Transverse colon (tissue), 4 donors: ENCODE data around the gene LYSET. TPM values are rescaled to one million over a fixed set of nuclear protein-coding genes. Genes with fewer than 3 reads are reported as not detected.
"Not testable (repeated sequence)": the region's sequence is repeated elsewhere in the genome, so short reads cannot be mapped to it uniquely, and the experiment has no call there.

Experiments
- DNase-seq: peaks from one replicate; pipeline ENCODE4 v3.0.0-alpha.2; 2019
- H3K27ac ChIP-seq, 4 donors: fragments of 200-600 bp; sonication (generic); 2 replicates each; pipeline ENCODE4 v1.5.1; 2016 to 2018; ENCODE audit warnings: inconsistent platforms in 4 of 4
- H3K27me3 ChIP-seq: fragments of 200-600 bp; sonication (generic); 2 replicates; pipeline ENCODE4 v1.5.1; 2017; ENCODE audit warnings: inconsistent platforms
- H3K36me3 ChIP-seq, 4 donors: fragments of 200-600 bp; sonication (generic); 2 replicates each; pipeline ENCODE4 v1.5.1; 2017 to 2019; ENCODE audit warnings: inconsistent platforms in 4 of 4
- H3K4me1 ChIP-seq, 4 donors: fragments of 200-600 bp; sonication (generic); 2 replicates each; pipeline ENCODE4 v1.5.1; 2017 to 2020; ENCODE audit warnings: inconsistent platforms in 4 of 4
- H3K4me3 ChIP-seq, 4 donors: fragments of 200-600 bp; sonication (generic); 1 replicate in 1 of 4; 2 replicates in 3 of 4; pipeline versions ENCODE4 v1.5.1 to v1.6.1; 2017 to 2019; ENCODE audit warnings: inconsistent platforms in 4 of 4
- H3K9me3 ChIP-seq, 2 donors: fragments of 200-600 bp; sonication (generic); 2 replicates each; pipeline ENCODE4 v1.5.1; 2017 to 2019; ENCODE audit warnings: inconsistent platforms in 2 of 2
- CTCF ChIP-seq, 5 experiments: fragments of 200-600 bp in 3 of 5; fragments of 450-650 bp in 2 of 5; sonication (generic) in 3 of 5; IDR thresholded peaks; 1 replicate in 2 of 5; 2 replicates in 3 of 5; pipeline ENCODE4 v1.5.1; 2016 to 2017; ENCODE audit warnings: antibody characterized with exemption in 5 of 5, inconsistent platforms in 3 of 5, mild to moderate bottlenecking in 2 of 5, moderate library complexity in 1 of 5
- EP300 ChIP-seq: sonication (generic); formaldehyde crosslinking; IDR thresholded peaks from one replicate; pipeline ENCODE4 v1.6.1; 2017; ENCODE audit warnings: antibody characterized with exemption, low read depth
- POLR2A ChIP-seq: fragments of 450-650 bp; IDR thresholded peaks from one replicate; pipeline ENCODE4 v1.6.1; 2016; ENCODE audit warnings: antibody characterized with exemption, mild to moderate bottlenecking, moderate library complexity
- POLR2AphosphoS5 ChIP-seq, 3 donors: sonication (generic); formaldehyde crosslinking; IDR thresholded peaks; one replicate each; pipeline ENCODE4 v1.6.1; 2016; ENCODE audit warnings: antibody characterized with exemption in 3 of 3
- WGBS, 2 donors: methylation state at CpG; one replicate each; pipeline ENCODE4 v1.1.5; 2018; ENCODE audit warnings: low coverage in 1 of 2; 5-methylcytosine and 5-hydroxymethylcytosine counted together
- in situ Hi-C, 4 donors: fragments of 200-750 bp; cut with MboI; loops; one replicate each; pipeline versions ENCODE4 v1.15.0 to v1.15.1; 2017; ENCODE audit warnings: low sequenced_read_pairs in 3 of 4, low pct_ligation_motif_present in 1 of 4, low pct_unique_long_range_greater_than_20kb in 1 of 4
- intact Hi-C: fragments of 100-400 bp; cut with DNase I; formaldehyde crosslinking; loops from one replicate; pipeline ENCODE4 v1.15.1; 2023; ENCODE audit warnings: low total_unique reads
- total RNA-seq, 4 donors: library from RNA; depleted of rRNA; stranded (reverse); fragments of >200 nt; gene quantifications; one replicate each; pipeline ENCODE4 v1.1.0, GENCODE V29; 2016

Gene LYSET
- total RNA-seq, 4 donors from 2014 or later: 3.7 to 21.7 (median 9.1) TPM; not detected in 1

DNA sequence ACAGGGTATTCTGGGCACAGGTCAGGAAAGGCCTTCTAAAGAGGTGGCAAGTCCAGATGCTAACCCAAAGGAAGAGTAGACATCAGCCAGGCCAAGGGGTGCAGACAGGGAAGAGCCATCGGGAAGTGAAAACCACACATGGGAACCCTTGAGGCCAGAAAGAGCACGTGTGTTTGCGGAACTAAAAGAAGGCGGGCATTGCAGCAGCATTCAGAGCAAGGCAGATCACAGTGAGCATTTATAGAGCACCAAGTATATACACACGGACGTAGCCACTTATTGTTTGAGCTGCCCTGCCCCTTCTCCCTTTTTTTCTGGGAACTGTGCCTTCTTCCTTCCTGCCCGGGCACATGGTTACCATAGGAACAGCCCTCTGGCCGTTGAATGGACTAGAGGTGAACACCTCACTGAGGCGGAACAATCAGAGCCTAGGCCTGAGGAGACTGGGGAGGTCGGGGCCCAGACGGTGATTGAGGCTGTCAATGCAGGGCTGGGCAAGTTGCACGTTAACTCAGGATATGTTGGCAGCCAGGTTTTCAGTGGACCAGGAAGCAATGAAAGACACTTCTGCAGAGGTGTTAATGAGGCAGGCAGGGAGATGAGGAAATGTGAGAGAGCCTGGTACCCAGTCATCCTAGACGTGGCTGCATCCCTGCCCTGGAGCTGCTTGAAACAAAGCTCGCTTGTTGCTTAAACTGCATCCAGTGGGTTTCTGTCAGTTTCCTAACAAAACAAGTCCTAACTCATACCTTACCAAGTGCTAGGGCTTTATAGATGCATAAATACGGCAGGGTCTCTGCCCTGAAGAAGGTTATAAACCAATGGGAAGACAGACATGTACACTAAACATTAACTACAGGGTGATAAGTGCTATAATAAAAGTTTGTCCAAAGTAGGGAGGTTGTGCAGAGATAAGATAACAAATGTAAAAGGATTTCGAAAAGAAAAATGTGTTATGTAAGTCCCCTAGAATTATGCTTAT is 34.6 kb upstream of the LYSET start:
- Histone ChIP-seq H3K27ac (peak overlapping the region; percentile 29 to 65 (median 38)), H3K27me3 (no peaks in the 10 kb centered on the region), H3K36me3 (no peaks in the 10 kb centered on the region), H3K9me3 (no peaks in the 10 kb centered on the region), H3K4me1 (peaks cover 0 to 14% (median 5%) of the 10 kb centered on the region in 4 donors), H3K4me3 (no peak overlapping the region)
- WGBS, 2 donors: 33 to 39% methylated on average over 6 to 16 of the region's 16 CpGs
- in situ Hi-C loops (no loop called here), intact Hi-C loops (no loop called here)
- TF ChIP-seq POLR2AphosphoS5 (IDR thresholded peaks at IDR 0.05): peak in 1 of 3 donors; percentile 18
- no peak for TF ChIP-seq CTCF (IDR thresholded peaks at IDR 0.05)
- no peak for TF ChIP-seq EP300
- no peak for TF ChIP-seq POLR2A
- peak; percentile 73 for DNase-seq

DNA sequence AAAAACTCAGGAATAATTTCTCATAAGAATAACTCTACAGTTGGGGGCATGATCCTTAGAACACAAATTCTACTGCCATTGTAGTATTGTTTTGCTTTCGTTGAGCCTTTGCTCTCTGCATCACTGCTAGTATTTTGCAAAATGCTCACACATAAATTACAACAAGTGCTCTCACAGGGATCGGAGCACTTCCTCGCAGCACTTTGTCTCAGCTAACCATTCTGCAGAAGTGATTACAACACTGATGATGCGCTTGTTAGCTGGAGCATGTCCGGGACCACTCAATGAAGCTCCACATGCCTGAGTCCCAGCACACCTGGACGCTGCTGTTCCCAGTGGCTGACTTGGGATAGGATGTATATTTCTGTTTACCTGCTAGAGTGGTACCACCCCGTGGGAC is 32.0 kb upstream of the LYSET start:
- TF ChIP-seq CTCF (IDR thresholded peaks at IDR 0.05) (no peak), POLR2AphosphoS5 (IDR thresholded peaks at IDR 0.05) (no peak), POLR2A (no peak), EP300 (no peak)
- intact Hi-C loops: no loop called here
- no peaks in the 10 kb centered on the region for H3K36me3 ChIP-seq
- H3K27me3 ChIP-seq: no peaks in the 10 kb centered on the region
- no peaks in the 10 kb centered on the region for H3K9me3 ChIP-seq
- peaks cover 0 to 14% (median 5%) of the 10 kb centered on the region in 4 donors for H3K4me1 ChIP-seq
- 79 to 89% methylated on average over 1 to 7 of the region's 7 CpGs for WGBS, 2 donors
- no peak for DNase-seq
- in situ Hi-C loops: no loop called here
- H3K27ac ChIP-seq: no peak overlapping the region
- H3K4me3 ChIP-seq: no peak overlapping the region

- Histone ChIP-seq H3K9me3 (no peaks in the 10 kb centered on the region), H3K4me1 (peaks cover 0 to 10% (median 3%) of the 10 kb centered on the region in 4 donors), H3K27ac (no peak overlapping the region), H3K4me3 (no peak overlapping the region), H3K27me3 (no peaks in the 10 kb centered on the region), H3K36me3 (no peaks in the 10 kb centered on the region)
- no peak for TF ChIP-seq POLR2A
- TF ChIP-seq EP300: no peak
- no peak for TF ChIP-seq CTCF (IDR thresholded peaks at IDR 0.05)
- no peak for TF ChIP-seq POLR2AphosphoS5 (IDR thresholded peaks at IDR 0.05)
- 81 to 100% methylated on average over 2 of the region's 2 CpGs for WGBS, 2 donors
- no peak for DNase-seq
- in situ Hi-C loops (no loop called here), intact Hi-C loops (no loop called here)
Observed at GRCh38 chr14:93155667-93156066, 29.4 kb upstream of the LYSET start.

DNA sequence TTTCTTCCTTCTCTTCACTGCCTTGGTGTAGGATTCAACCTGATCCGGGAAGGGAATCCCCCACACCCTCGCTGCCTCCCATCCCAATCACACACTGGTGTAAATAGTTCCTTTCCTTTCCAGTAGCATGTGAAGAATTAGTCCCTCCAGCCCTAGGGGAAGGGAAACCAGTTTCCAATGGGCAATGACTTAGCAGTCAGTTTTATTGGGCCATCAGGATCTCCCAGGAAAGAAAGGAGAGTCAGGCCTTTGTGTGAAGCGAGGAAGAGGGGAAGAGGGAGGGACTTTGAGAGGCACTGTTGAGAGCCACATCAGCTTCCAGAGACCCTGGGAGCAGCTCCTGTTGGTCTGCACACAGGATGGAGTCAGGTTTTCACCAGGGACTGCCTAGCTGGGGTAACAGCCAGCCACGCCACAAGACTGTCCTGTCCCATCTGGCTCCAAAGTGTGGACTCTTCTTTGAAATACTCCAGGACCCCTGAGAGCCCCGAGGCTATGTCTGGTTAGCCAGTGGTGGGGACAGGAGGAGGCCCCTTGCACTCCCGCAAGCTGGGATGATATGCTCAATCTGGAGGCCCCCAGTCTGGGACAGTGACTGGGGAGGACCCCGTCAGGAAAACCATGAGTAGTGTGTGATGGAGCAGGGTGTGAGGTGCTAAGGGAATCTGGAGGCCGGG is 28.3 kb upstream of the LYSET start:
- no peak overlapping the region for H3K27ac ChIP-seq
- no peaks in the 10 kb centered on the region for H3K27me3 ChIP-seq
- in situ Hi-C loops (no loop called here), intact Hi-C loops (no loop called here)
- 63 to 72% methylated on average over 3 to 8 of the region's 8 CpGs for WGBS, 2 donors
- DNase-seq: no peak
- TF ChIP-seq CTCF (IDR thresholded peaks at IDR 0.05) (no peak), EP300 (no peak), POLR2AphosphoS5 (IDR thresholded peaks at IDR 0.05) (no peak), POLR2A (no peak)
- H3K4me3 ChIP-seq: no peak overlapping the region
- no peaks in the 10 kb centered on the region for H3K36me3 ChIP-seq
- no peaks in the 10 kb centered on the region for H3K9me3 ChIP-seq
- H3K4me1 ChIP-seq: no peaks in the 10 kb centered on the region

DNA sequence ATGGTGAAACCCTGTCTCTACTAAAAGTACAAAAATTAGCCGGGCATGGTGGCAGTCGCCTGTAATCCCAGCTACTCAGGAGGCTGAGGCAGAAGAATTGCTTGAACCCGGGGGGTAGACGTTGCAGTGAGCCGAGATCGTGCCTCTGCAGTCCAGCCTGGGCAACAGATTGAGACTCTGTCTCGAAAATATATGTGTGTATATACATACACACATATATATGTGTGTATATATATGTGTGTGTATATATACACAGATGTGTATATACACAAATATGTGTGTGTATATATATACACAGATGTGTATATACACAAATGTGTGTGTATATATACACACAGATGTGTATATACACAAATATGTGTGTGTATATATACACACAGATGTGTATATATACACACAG is 26.8 kb upstream of the LYSET start:
- H3K36me3 ChIP-seq, H3K4me3 ChIP-seq, DNase-seq, intact Hi-C loops, H3K27ac ChIP-seq, H3K9me3 ChIP-seq, in situ Hi-C loops, H3K4me1 ChIP-seq, H3K27me3 ChIP-seq: not testable (repeated sequence)
- WGBS, 2 donors: 74 to 83% methylated on average over 5 to 7 of the region's 7 CpGs

- intact Hi-C loops: not testable (repeated sequence)
Observed at GRCh38 chr14:93159625-93160352, 25.3 kb upstream of the LYSET start.

More at GRCh38 chr14:93159625-93160352, 25.3 kb upstream of the LYSET start:
- H3K4me3 ChIP-seq, H3K27ac ChIP-seq, H3K9me3 ChIP-seq, in situ Hi-C loops, DNase-seq, H3K4me1 ChIP-seq, H3K36me3 ChIP-seq, H3K27me3 ChIP-seq: not testable (repeated sequence)
- WGBS, 2 donors: 44 to 57% methylated on average over 3 to 5 of the region's 5 CpGs
